GM12878 (cell line): ENCODE results near the gene BDH1. TPM values are rescaled to one million over a fixed set of nuclear protein-coding genes. Genes with fewer than 3 reads are reported as not detected.
"Not testable (repeated sequence)": the region's sequence is repeated elsewhere in the genome, so short reads cannot be mapped to it uniquely, and the experiment has no call there.

ENCODE experiments used
- ATAC-seq: fragments of 200-7000 bp; cut with Tn5 transposase; 3 replicates; pipeline ENCODE4 v1.9.1; 2020; ENCODE audit warnings: mild to moderate bottlenecking, moderate library complexity
- BruUV-seq: library from RNA; stranded (reverse); fragments of 400-500 nt; replicated peaks from 2 replicates; lab custom pipeline; 2021; lab: Mats Ljungman, UMichigan
- CTCF ChIA-PET: fragments of 300-600 bp; sonication (Branson Sonifier 250); formaldehyde crosslinking; extraction: SDS; loops from one replicate; lab custom pipeline; 2021; ENCODE audit warnings: inconsistent platforms; lab: Yijun Ruan, JAX
- POLR2A ChIA-PET: fragments of 350-600 bp; formaldehyde crosslinking; extraction: SDS; loops from one replicate; lab custom pipeline; 2021; ENCODE audit warnings: inconsistent platforms; lab: Charles Lee
- RAD21 ChIA-PET: fragments of 300-600 bp; sonication (Branson Sonifier 250); formaldehyde crosslinking; loops from one replicate; lab custom pipeline; 2023; ENCODE audit warnings: antibody characterized with exemption; ENCODE audit not compliant: unreplicated experiment; lab: Charles Lee
- SMC1A ChIA-PET: fragments of 300-600 bp; sonication (Branson Sonifier 250); formaldehyde crosslinking; loops from one replicate; lab custom pipeline; 2023; ENCODE audit not compliant: unreplicated experiment, uncharacterized antibody; lab: Charles Lee
- DNase-seq: peaks from one replicate; pipeline ENCODE4 v3.0.0-alpha.2; 2011; ENCODE audit warnings: low read depth, low spot score
- FAIRE-seq: peaks from 3 replicates; lab custom pipeline; 2011; peaks lifted over from hg19 to GRCh38; lab: Jason Lieb, UNC
- H2AFZ ChIP-seq: 2 replicates; pipeline ENCODE4 v1.6.0; 2011; ENCODE audit warnings: low read depth, low read length, control low read depth; ENCODE audit not compliant: control insufficient read depth
- H3K27ac ChIP-seq: 2 replicates; pipeline ENCODE4 v1.5.1; 2011; ENCODE audit warnings: control low read depth; ENCODE audit not compliant: control insufficient read depth, insufficient read depth
- H3K27me3 ChIP-seq, 2 experiments: replicated peaks in 1 of 2; 2 replicates each; pipeline versions ENCODE4 v1.6.0 to v1.6.1; 2011; ENCODE audit warnings: low read length in 1 of 2; ENCODE audit not compliant: control insufficient read depth in 2 of 2, insufficient read depth in 2 of 2
- H3K36me3 ChIP-seq, 2 experiments: 2 replicates each; pipeline ENCODE4 v1.5.1; 2011; ENCODE audit warnings: low read length in 1 of 2; ENCODE audit not compliant: control insufficient read depth in 2 of 2, insufficient read depth in 2 of 2
- H3K4me1 ChIP-seq: 2 replicates; pipeline ENCODE4 v1.6.1; 2011; ENCODE audit warnings: mild to moderate bottlenecking, low read length, moderate library complexity, mixed read lengths; ENCODE audit not compliant: control insufficient read depth, insufficient read depth
- H3K4me2 ChIP-seq: 2 replicates; pipeline ENCODE4 v1.6.0; 2011; ENCODE audit warnings: control low read depth; ENCODE audit not compliant: control insufficient read depth, insufficient read depth
- H3K4me3 ChIP-seq: fragments of 200-600 bp; sonication (generic); 2 replicates; pipeline ENCODE4 v1.5.1; 2016
- H3K79me2 ChIP-seq: 2 replicates; pipeline ENCODE4 v1.6.0; 2011; ENCODE audit warnings: low read length; ENCODE audit not compliant: control insufficient read depth, insufficient read depth
- H3K9ac ChIP-seq: 2 replicates; pipeline ENCODE4 v1.8.0; 2011; ENCODE audit warnings: low read length, control low read depth, mixed read lengths; ENCODE audit not compliant: control insufficient read depth, insufficient read depth
- H3K9me3 ChIP-seq: replicated peaks from 3 replicates; pipeline ENCODE4 v1.5.1; 2011; ENCODE audit warnings: mild to moderate bottlenecking, low read length; ENCODE audit not compliant: control insufficient read depth, insufficient read depth
- H4K20me1 ChIP-seq: 2 replicates; pipeline ENCODE4 v1.6.0; 2011; ENCODE audit not compliant: control insufficient read depth, insufficient read depth
- CTCF ChIP-seq, 3 experiments: IDR thresholded peaks in 2 of 3; conservative IDR thresholded peaks in 1 of 3; 2 replicates each; pipeline ENCODE4 v1.5.1; 2011; ENCODE audit warnings: low read depth in 3 of 3, low read length in 3 of 3, mild to moderate bottlenecking in 3 of 3, control low read depth in 2 of 3, moderate library complexity in 2 of 3, inconsistent platforms in 1 of 3, mixed read lengths in 1 of 3; ENCODE audit not compliant: control insufficient read depth in 2 of 3, insufficient read depth in 1 of 3; ENCODE audit errors: extremely low read depth in 1 of 3
- CUX1 ChIP-seq: IDR thresholded peaks from 2 replicates; pipeline ENCODE4 v1.6.1; 2012; ENCODE audit warnings: improper control_type of control experiment, low read depth, low read length; ENCODE audit not compliant: insufficient replicate concordance
- NR2C1 ChIP-seq: fragments of 450-650 bp; IDR thresholded peaks from 2 replicates; pipeline ENCODE4 v1.6.1; 2017; ENCODE audit warnings: antibody characterized with exemption, mild to moderate bottlenecking, moderate library complexity
- PBX3 ChIP-seq: IDR thresholded peaks from 2 replicates; pipeline ENCODE4 v1.6.1; 2011; ENCODE audit warnings: mild to moderate bottlenecking, low read depth, low read length, moderate library complexity; ENCODE audit not compliant: insufficient replicate concordance
- TCF3 ChIP-seq: IDR thresholded peaks from 2 replicates; pipeline ENCODE4 v1.6.1; 2012; ENCODE audit warnings: low read depth, mild to moderate bottlenecking, low read length, borderline replicate concordance; ENCODE audit not compliant: insufficient read depth
- WGBS: methylation state at CpG from one replicate; pipeline ENCODE4 v1.1.6; 2016; ENCODE audit warnings: low lambda C conversion rate; ENCODE audit not compliant: insufficient replicate concordance, insufficient coverage; ENCODE audit errors: missing lambda C conversion rate; 5-methylcytosine and 5-hydroxymethylcytosine counted together
- in situ Hi-C: fragments of 300-500 bp; cut with MboI; formaldehyde crosslinking; loops from 9 replicates; pipeline ENCODE4 v1.14.3; 2018; ENCODE audit warnings: mixed read lengths
- intact Hi-C: fragments of 100-400 bp; cut with micrococcal nuclease; formaldehyde crosslinking; loops from one replicate; pipeline ENCODE4 v1.14.2; 2022; ENCODE audit not compliant: unreplicated experiment
- polyA plus RNA-seq, 11 experiments: library from polyadenylated mRNA; depleted of rRNA in 4 of 11; unstranded in 6 of 11; stranded (reverse) in 5 of 11; fragments of >200 nt; fragmentation: Nextera tagmentation in 4 of 11; fragmentation: Illumina TruSeq in 1 of 11; extraction: Ambion mirVana in 4 of 11; extraction: Trizol in 1 of 11; gene quantifications; 1 replicate in 1 of 11; 2 replicates in 10 of 11; pipeline versions ENCODE4 v1.2.1 to v1.2.3, GENCODE V29; 2011 to 2016; ENCODE audit warnings: inconsistent platforms in 2 of 11, missing spikeins in 2 of 11, low read depth in 1 of 11
- total RNA-seq, 4 experiments: library from RNA; depleted of rRNA in 3 of 4; stranded (reverse); fragments of >200 nt in 3 of 4; fragmentation: Illumina TruSeq in 1 of 4; extraction: Trizol in 1 of 4; gene quantifications; 2 replicates each; pipeline versions ENCODE4 v1.2.1 to v1.2.3, GENCODE V29; 2013 to 2021

The BDH1 gene
- total and polyA plus RNA-seq, 10 of the 15 experiments (the other 5 are each of a cell fraction or from before 2014, with no cell fraction given): 11.3 to 84.5 (median 60.3) TPM

- H3K27me3 ChIP-seq, H3K4me3 ChIP-seq, H4K20me1 ChIP-seq, H3K79me2 ChIP-seq, H3K27ac ChIP-seq, FAIRE-seq, ATAC-seq, in situ Hi-C loops, H3K36me3 ChIP-seq, H3K9ac ChIP-seq, RAD21 ChIA-PET, H3K9me3 ChIP-seq, DNase-seq, H3K4me2 ChIP-seq, H3K4me1 ChIP-seq, BruUV-seq, intact Hi-C loops, H2AFZ ChIP-seq: not testable (repeated sequence)
- ChIA-PET SMC1A (interaction anchor here (0.6 to 1.2 kb wide), 2 partner anchors 11 to 61 kb away, joined by 3 read pairs; no protein-coding TSS in a partner anchor), CTCF (interaction anchor here (1.3 kb wide), 1 partner anchor 12 kb away, joined by 6 read pairs; no protein-coding TSS in a partner anchor), POLR2A (interaction anchor here (0.6 to 0.7 kb wide), 3 partner anchors 16 to 271 kb away, joined by 3 to 6 read pairs (median 5); no protein-coding TSS in a partner anchor)
- WGBS: 82% methylated on average over 11 of the region's 11 CpGs
These were observed 31.0 kb upstream of the BDH1 start for GRCh38 chr3:197586768-197587167.

GRCh38 chr3:197586181-197586580 is 30.4 kb upstream of the BDH1 start:
- POLR2A ChIA-PET: interaction anchor here (0.7 kb wide), 1 partner anchor 16 kb away, joined by 6 read pairs; no protein-coding TSS in a partner anchor
- TF ChIP-seq PBX3 (no peak), TCF3 (no peak), NR2C1 (no peak), CTCF (IDR thresholded peaks at IDR 0.05 in 2 of 3, conservative IDR thresholded peaks at IDR 0.05 in 1 of 3; ENCODE audit: control insufficient read depth in 2 of 3, extremely low read depth in 1 of 3, insufficient read depth in 1 of 3, low read depth in 3 of 3, low read length in 3 of 3) (no peak), CUX1 (no peak)

More at GRCh38 chr3:197586181-197586580, 30.4 kb upstream of the BDH1 start:
- RAD21 ChIA-PET: no interaction called here
- no peak overlapping the region for H3K27ac ChIP-seq
- no TSS peak for BruUV-seq
- H3K9ac ChIP-seq: no peak overlapping the region
- no peak for FAIRE-seq
- no peak for ATAC-seq
- no peaks in the 10 kb centered on the region for H3K36me3 ChIP-seq
- CTCF ChIA-PET: interaction anchor here (1.3 kb wide), 1 partner anchor 13 kb away, joined by 6 read pairs; no protein-coding TSS in a partner anchor
- no peak overlapping the region for H2AFZ ChIP-seq
- in situ Hi-C loops (no loop called here), intact Hi-C loops (no loop called here)
- no peaks in the 10 kb centered on the region for H3K4me1 ChIP-seq
- H4K20me1 ChIP-seq: no peaks in the 10 kb centered on the region
- H3K9me3 ChIP-seq: no peaks in the 10 kb centered on the region
- 61% methylated on average over 2 of the region's 2 CpGs for WGBS
- DNase-seq: no peak
- H3K79me2 ChIP-seq: no peaks in the 10 kb centered on the region
- no peak overlapping the region for H3K4me3 ChIP-seq
- SMC1A ChIA-PET: interaction anchor here (1.2 kb wide), 1 partner anchor 11 kb away, joined by 3 read pairs; no protein-coding TSS in a partner anchor
- no peaks in the 10 kb centered on the region for H3K27me3 ChIP-seq
- H3K4me2 ChIP-seq: no peak overlapping the region
